HG03354 (cell line): ENCODE data around the gene PPY.
"Not testable (repeated sequence)": the region's sequence is repeated elsewhere in the genome, so short reads cannot be mapped to it uniquely, and the experiment has no call there.

Experiments used
- ATAC-seq: cut with Tn5 transposase; IDR thresholded peaks from one replicate; pipeline ENCODE4 v1.9.1; 2021; ENCODE audit warnings: mild to moderate bottlenecking; ENCODE audit not compliant: unreplicated experiment, poor library complexity, severe bottlenecking

Gene PPY

GRCh38 chr17:43967251-43967875, 25.1 kb upstream of the PPY start:
- ATAC-seq = no peak

- ATAC-seq = no peak
Observed at GRCh38 chr17:43966276-43966675, 24.0 kb upstream of the PPY start.

GRCh38 chr17:43962479-43962878, 20.2 kb upstream of the PPY start:
- no peak for ATAC-seq

DNA sequence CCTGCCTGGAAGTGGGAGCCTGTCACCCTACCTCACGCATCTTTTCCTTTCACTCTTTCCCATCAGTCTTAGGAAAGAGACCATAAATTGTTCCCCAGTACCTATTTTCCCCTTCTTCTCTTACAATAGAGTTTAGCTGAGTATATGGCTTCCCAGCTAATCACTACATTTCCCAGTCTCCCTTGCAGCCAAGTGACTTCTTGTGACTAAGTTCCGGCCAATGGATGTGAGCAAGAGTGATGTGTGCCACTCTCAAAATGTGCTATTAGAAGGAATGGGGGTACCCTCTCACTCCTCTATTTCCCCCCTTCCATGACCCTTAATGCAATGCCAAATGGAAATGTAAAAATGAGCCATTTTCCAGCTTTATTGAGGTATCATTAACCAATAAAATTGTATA, 19.7 kb upstream of the PPY start:
- ATAC-seq = no peak

DNA sequence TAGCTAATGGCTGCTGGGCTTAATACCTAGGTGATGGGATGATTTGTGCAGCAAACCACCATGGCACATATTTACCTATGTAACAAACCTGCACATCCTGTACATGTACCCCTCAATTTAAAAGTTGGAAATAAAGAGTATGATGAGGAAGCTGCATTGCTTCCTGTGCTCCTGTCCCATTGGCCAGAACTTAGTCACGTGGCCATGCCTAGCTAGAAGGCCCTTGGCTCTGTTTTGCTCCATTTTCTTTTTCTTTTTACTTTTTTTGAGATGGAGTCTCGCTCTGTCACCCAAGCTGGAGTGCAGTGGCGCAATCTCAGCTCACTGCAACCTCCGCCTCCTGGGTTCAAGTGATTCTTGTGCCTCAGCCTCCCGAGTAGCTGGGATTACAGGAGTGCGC, 19.0 kb upstream of the PPY start:
- ATAC-seq = not testable (repeated sequence)

- ATAC-seq = no peak
Observed at GRCh38 chr17:43958748-43959352, 16.6 kb upstream of the PPY start.

DNA sequence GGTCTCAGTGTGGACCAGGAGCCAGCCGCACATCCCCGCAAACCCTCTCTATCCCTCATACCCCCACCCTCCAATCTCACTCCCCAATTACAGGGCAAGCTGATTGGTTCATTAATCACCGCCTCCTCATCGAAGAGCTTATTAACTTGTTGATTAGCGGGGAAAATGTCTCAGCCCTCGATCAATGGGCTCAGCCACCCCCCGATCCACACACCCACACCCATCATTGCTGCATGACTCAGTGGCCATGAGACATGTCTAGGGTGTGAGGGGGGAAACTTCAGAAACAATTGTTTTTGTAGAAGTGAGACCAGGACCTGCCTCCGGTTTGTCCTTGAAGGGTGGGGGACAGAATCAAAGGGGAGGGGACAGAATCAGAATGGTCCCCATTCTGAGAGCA, 13.9 kb upstream of the PPY start:
- no peak for ATAC-seq

- ATAC-seq = no peak
Observed at GRCh38 chr17:43953746-43954145, 11.5 kb upstream of the PPY start, which contains the start of gene PYY. Gene PYY, minus strand, starts transcription at chr17:43953940. Its CDS starts 457 bp downstream, at chr17:43953483.

DNA sequence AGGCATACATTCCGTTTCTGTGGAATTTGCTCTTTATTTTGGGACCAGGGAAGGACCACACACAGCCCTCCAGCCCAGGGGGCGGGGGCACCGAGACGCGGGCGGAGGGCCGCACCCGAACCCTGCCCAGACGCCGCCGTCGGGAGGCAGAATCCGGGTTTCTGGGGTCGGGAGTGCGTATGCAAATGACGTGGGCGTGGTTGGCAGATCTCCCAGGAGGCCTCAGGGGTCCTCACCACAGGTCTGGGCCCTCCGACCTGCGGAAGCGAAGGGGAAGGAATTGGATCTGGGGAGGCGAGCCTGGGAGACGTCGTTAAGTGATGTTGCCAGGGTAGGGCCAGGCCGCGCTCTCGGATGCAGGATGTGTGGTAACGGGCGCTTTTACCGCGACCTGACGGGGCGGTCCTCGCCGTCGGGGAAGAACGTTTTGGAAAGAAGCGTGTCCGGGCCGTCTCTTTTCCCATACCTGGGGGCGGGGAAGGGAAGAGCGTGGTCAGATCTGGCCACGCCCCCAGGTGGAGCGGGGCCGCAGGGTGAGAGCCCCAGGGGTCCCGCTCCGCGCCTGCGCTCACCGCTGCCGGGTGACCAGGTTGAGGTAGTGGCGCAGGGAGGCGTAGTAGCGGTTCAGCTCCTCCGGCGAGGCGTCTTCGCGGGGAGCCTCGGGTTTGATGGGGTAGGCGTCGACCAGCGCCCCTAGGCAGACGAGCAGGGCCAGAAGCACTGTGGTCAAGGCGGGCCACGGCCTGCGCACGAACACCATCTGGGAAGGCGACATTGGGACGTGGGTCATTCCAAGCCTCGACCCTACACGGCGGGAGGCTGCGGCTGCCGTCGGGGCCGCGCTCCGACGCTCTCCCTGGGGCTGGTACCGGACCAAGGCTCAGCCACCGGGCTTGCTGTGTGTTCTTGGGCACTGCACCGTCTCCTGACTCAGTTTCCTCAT, 10.7 kb upstream of the PPY start:
- ATAC-seq = no peak

DNA sequence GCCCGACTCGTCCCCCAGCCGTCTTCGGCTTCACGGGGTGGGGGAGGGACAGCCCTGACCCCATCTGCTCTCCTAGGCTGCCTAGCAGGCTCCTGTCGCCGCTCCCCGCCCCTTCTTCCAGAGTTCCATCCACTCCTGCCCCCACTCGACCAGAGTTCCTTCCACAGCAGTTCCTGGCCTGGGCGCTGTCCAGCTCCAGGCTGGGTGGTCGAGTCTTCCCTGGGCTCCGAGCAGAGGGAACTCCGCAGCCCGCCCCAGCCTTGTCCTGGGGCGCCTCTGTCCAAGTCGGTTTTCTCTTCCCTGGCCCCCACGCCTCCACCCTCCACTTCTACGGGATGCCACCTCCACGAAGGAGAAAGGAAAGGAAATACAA, 10.1 kb upstream of the PPY start:
- no peak for ATAC-seq

DNA sequence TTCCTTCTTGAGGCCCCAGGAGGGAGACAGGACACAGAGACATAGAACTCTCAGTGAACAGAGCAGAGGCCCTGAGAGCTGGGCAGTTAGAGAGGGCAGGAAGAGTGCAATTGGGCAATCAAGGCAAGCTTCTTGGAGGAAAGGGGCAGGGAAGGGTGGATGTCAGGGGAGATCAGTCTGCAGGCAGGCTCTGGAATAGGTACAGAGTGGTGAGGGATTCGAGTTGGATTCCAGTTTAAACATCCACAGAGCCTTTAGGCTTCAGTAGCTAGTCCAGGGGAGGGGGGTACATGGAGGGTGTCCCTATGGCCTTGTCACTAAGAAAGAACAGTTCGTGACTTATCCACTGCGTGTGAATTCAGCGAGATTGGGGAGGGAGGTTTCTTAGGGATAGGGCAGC, 9.5 kb upstream of the PPY start:
- ATAC-seq = no peak

- no peak for ATAC-seq
Observed at GRCh38 chr17:43950554-43950953, 8.3 kb upstream of the PPY start.

DNA sequence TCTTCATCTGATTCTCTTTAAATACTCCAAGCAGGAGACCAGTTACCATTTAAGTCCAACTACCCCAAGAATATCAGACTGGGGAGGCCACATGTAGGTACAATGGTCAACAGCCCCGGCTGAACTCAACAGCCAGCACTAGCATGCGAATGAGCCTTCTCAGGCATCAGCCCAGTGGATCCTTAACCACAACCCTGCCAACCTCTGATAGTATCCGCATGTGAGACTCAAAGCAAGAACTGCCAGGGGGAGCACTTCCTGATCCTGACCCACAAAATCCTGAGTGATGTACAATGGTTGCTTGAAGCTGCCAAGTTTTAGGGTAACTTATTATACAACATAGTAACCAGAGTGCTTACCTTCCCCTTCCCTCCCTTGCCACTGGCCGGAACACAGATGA, 7.5 kb upstream of the PPY start:
- ATAC-seq = no peak

GRCh38 chr17:43946781-43947180, 4.5 kb upstream of the PPY start:
- ATAC-seq = no peak

DNA sequence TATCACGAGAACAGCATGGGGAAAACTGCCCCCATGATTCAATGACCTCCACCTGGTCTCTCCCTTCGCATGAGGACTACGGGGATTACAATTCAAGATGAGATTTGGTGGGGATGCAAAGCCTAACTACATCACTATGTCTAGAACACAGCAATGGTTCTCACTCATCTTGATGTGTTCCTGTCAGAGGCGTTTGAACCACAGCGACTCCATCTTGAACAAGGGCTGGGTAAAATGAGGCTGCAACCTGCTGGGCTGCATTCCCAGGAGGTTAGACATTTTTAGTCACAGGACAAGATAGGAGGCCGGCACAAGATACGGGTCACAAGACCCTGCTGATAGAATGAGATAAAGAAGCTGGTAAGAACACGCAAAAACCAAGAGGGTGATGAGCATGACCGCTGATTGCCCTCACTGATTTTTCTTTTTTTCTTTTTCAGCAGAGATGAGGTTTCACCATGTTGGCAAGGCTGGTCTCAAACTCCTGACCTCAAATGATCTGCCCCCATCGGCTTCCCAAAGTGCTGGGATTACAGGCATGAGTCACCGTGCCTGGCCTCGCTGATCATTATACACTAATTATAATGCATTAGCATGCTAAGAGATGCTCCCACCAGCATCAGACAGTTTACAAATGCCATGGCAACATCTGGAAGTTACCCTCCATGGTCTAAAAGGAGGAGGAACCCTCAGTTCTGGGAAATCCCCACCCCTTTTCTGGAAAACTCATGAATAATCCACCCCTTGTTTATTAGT, 3.0 kb upstream of the PPY start:
- ATAC-seq = no peak

GRCh38 chr17:43940630-43941029, 1.6 kb downstream of the PPY start:
- ATAC-seq = no peak

- no peak for ATAC-seq
Observed at GRCh38 chr17:43939886-43940285, 2.4 kb downstream of the PPY start.

DNA sequence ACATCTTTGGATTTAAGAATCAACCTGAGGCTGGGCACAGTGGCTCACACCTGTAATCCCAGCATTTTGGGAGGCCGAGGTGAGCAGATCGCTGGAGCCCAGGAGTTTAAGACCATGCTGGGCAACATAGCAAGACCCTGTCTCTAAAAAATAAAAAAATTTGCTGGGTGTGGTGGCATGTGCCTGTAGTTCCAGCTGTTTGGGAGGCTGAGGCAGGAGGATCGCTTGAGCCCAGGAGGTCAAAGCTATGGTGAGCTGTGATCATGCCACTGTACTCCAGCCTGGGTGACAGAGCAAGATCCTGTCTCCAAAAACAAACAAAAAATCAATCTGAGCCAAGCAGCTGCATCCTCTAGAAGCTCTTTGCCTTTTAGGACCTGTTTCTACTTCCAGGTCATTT, 2.8 kb downstream of the PPY start:
- ATAC-seq = not testable (repeated sequence)

GRCh38 chr17:43938838-43939182, 3.5 kb downstream of the PPY start:
- no peak for ATAC-seq

DNA sequence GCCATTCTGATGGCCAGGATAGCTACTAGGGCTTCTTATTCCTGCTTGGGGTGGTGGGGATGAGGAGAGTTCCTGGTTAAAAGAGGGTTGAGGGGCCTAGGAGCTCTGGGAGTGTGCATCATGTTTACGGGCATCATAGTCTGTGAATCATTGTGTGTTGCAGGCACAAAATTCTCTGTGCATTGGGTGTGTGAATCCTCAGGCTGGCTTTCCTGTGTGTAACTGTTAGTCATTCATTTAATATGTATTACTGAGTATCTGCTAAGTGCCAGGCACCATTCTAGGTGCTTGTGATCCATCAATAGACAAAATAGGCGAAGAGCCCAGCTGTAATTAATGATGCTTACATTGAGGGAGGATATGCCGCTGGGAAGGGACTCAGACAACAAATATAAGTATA, 5.8 kb downstream of the PPY start:
- ATAC-seq = no peak
